ENCODE measurements around the gene ZNF143.
"Not testable (repeated sequence)": the region's sequence is repeated elsewhere in the genome, so short reads cannot be mapped to it uniquely, and the experiment has no call there.

Gene ZNF143

DNA sequence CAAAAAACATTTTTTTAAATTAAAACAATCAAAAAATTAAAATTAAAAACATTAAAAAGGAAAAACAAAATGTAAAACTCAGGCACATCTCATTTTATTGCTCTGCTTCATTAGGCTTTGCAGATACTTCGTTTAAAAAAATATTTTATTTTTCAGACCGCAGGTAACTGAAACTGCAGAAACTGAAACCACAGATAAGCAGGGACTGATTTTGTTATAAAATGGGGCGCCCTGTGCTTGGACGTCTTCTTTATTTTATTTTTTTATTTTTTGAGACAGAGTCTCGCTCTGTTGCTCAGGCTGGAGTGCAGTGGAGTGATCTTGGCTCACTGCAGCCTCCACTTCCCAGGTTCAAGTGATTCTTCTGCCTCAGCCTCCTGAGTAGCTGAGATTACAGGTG, 88.4 kb downstream of the ZNF143 start:
- not testable (repeated sequence) for DNase-seq

DNA sequence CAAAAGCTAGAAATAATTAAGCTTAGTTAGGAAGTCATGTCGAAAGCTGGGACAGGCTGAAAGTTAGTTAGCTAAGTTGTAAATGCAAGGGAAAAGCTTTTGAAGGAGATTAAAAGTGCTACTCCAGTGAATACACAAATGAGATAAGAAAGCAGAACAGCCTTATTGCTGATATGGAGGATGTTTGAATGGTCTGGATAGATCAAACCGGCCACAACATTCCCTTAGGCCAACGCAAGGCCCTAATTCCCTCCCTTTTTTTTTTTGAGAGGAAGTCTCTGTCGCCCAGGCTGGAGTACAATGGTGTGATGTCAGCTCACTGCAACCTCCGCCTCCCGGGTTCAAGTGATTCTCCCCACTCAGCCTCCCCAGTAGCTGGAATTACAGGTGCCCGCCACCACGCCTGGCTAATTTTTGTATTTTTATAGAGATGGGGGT, 89.4 kb downstream of the ZNF143 start:
- DNase-seq, result no peak

DNA sequence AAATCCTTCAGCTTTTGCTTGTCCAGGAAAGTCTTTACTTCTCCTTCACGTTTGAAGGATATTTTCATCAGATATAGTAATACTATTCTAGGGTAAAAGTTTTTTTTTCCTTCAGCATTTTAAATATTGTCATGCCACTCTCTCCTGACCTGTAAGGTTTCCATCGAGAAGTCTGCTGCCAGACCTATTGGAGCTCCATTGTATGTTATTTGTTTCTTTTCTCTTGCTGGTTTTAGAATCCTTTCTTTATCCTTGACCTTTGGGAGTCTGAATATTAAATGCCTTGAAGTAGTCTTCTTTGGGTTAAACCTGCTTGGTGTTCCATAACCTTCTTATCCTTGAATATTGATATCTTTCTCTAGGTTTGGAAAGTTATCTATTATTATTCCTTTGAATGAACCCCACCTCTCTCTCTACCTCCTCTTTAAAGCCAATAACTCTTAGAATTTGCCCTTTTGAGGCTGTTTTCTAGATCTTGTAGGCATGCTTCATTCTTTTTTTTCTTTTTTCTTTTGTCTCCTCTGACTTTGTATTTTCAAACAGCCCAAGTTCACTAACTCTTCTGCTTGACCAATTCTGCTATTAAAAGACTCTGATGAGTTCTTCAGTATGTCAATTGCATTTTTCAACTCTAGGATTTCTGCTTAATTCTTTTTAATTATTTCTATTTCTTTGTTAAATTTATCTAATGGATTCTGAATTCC, 100.6 kb downstream of the ZNF143 start:
- no peak for DNase-seq

DNA sequence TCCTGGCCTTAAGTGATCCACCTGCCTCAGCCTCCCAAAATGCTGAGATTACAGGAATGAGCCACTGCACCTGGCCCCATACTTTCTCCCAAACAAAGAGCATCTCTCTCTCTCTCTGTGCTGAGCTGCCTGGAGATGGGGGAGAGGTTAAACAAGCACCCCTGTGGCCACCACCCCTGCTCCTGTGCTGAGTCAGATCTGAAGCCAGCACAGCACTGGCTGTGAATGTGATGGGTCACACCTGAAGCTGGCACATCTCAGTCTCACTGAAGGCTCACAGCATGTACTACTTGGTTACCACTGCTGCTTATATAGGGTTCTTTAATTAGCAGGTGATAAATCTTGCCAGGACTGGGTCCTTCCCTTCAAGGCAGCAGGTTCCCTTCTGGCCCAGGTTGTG, 101.9 kb downstream of the ZNF143 start:
- no peak for DNase-seq

DNA sequence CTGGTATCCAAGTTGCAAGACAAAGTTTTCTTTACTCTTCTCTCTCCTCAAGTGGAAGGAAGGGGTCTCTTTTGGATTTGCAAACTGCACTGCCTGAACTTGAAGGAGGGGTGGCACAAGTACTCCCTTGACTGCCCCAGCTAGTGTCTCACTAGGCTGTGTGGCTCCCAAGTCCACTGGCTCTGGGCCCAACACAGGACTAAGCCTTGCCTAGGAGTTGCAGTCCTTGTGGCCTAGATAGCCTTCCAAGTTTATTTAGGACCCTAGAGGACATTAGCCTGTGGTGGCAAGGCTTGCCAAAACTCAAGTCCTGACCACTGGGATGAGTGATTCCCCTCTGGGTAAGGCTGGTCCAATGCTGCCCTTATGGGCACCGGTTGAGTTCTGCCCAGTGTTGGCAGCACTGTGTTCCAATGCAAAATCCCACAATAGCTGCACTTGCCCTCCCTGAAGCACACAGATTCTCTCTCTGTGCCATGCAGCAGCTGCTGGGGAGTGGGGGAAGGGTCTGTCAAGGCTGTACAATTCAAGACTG, 102.5 kb downstream of the ZNF143 start:
- no peak for DNase-seq

DNA sequence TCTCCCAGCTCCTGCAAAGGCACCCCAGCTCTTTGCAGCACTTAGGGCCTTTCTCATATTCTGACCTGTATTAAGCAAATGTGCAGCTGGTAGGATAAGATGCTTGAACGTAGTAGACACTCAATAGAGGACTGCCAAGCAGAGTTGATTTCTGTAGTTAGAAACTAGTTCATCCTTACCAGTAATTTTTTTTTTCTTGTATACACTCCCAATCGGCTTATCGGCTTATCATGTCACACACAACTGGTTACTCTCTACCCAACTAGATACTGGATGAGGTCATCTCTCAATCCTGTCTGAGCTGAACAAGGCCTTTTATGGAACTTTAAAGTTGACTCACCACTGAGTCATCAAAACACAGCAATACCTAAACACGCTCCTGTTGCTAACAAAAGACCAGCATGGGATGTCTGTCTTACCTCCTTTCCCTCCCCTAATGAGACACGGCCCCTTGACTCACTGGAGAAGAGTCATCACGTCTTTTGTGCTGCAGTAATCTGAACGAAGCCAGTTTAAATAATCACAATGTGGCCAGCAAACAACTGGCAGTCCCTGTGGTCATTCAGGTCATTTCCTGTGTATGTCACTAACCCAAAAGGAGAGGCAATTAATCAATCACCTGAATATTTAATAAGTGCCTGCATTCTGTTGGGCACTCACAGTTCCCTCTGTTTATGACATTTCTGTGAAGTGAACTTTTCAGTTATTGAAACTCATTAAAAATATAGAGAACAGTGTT, 105.2 kb downstream of the ZNF143 start:
- peak; percentile 99 to 100 for DNase-seq

DNA sequence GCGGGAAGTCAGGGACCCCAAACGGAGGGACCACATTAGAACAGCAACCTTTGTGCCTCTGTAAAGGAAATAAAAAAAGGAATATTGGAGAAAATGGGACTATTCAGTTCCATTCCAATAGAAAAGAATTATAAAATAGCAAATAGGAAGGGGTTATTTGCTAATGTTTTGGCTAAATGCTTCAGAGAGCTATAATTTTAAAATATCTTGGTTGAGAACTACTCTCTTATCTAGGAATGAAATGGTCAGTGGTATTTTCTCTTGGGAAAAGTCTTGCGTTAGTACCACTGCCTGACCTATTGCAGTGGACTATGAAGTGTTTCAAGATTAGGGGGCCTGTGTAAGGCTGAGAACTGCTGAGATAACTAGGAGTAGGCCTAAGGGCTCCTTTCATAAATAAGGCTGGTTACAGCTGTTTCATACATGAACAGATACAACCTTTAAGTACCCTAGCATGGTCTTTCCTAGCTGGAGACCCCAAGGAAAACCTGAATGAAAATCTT, 105.8 kb downstream of the ZNF143 start:
- no peak for DNase-seq

DNA sequence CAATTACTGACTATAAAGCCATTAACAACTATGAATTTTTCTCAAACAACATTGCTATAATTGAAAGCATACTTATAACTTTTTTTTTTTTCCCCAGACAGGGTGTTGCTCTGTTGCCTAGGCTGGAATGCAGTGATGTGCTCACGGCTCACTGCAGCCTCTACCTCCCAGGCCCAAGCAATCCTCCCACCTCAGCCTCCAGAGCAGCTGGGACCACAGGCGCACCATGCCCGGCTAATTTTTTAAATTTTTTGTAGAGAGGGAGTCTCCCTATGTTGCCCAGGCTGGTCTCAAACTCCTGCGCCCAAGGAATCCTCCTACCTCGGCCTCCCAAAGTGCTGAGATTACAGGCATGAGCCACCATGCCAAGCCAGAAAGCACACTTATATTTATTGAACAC, 106.6 kb downstream of the ZNF143 start:
- DNase-seq, result no peak

DNA sequence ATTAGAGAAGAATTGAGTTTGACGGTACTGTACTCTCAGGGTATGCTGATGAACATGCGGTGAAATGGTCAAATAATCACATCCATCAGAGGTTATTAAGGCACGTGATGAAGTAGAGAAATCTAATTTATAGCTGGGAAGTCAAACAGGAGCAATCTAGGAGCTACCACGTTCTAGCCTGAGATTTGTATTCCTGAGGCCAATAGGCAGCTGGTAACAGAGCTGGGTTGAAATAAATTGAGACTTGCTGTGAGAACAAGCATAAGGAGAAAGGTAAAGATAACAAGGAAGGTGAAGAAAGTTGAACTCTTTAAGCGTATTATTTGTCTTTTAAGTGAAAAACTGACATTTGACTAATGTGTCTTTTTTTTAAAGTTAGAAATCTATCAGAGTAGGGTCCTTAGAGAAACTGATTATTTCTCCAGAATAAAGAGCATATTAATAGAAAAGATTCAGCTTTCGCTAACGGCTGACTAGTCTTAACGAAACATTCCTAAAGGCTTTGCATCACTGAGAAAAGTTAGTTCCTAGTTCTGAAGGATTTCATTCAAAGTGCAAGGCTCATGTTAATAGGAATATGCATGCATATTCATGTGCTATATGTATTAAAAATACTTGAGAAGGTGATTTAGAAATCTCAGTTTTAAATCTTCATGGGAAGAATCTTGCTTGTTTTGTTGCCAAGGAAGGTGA, 107.5 kb downstream of the ZNF143 start:
- no peak for DNase-seq

DNA sequence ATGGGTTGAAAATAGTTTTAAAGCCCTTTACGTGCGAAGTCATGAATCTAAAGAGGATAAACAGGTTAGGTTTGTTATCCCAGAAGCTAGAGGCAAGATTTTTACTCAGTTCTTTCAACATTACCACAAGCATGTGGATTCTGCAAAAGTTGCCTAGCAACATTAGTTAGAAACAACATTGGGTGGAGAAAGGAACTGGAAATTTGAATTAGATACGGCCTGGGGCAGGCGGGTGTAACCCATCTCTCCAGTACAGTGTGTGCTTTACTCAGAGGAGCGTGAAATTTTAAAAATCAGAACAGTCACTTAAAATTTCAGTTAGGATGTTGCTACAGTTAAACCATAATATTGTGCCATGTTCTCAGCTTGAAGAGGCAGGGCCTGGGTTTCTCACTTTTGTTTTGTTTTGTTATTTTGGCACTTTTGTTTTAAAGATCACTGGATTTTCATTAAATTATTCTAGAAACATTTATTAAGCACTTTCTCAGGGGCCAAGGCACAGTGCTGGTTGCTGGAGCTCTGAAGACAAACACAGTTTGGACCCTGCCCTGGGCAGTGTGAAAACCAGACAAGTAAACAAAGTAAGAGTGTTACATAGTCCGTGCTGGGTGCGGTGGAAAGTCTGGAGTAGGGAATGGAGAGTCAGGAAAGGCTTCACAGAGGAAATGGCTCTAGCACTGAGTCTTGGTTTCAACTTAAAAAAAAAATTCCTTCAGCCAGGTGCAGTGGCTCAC, 108.2 kb downstream of the ZNF143 start:
- DNase-seq, result peak; percentile 16 to 64

DNA sequence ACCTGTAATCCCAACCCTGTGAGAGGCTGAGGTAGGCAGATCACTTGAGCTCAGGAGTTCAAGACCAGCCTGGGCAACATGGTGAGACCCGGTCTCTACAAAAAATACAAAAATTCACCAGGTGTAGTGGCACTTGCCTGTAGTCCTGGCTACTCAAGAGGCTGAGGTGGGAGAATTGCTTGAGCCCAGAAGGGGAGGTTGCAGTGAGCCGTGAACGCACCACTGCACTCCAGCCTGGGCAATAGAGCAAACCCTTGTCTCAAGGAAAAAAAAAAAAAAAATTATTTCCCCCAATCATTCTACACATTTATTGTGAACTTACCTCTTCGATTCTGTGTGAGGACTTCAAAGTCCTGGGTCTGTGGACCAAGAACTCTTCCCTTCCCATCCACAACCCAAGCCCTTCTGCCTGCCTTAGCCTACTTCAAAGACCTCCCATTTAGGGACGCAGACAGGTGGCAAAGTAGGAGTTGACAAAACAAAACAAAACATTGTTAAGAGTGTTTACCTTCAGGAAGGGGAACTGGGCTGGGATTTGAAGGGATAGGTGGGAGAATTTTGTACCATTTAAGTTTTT, 108.9 kb downstream of the ZNF143 start:
- DNase-seq, result no peak

DNA sequence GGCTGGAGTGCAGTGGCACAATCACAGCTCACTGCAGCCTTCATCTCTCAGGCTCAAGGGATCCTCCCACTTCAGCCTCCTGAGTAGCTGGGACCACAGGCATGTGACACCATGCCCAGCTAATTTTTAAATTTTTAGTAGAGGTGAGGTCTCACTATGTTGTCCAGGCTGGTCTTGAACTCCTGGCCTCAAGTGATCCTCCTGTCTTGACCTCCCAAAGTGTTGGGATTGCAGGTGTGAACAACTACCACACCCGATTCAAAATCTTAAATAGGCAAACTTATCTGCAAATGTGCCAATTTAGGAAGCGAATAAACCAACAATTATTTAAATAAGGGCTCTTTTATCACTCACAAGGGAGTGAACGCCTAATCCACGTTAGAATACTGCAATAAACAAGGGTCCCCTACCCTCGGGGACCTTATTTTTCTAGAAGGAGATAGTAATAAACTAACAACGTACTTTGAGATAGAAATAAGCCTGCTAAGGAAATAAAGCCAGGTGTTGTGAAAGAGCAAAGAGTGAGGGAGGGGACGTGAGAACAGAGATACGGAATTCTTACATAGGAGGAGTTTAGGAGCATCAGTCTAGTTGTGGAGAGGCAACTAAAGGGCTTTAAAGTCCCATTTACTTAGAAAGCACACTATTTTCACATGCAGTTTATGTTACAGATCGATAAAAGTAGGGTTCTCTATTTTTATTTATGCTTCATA, 109.7 kb downstream of the ZNF143 start:
- DNase-seq, result no peak

DNA sequence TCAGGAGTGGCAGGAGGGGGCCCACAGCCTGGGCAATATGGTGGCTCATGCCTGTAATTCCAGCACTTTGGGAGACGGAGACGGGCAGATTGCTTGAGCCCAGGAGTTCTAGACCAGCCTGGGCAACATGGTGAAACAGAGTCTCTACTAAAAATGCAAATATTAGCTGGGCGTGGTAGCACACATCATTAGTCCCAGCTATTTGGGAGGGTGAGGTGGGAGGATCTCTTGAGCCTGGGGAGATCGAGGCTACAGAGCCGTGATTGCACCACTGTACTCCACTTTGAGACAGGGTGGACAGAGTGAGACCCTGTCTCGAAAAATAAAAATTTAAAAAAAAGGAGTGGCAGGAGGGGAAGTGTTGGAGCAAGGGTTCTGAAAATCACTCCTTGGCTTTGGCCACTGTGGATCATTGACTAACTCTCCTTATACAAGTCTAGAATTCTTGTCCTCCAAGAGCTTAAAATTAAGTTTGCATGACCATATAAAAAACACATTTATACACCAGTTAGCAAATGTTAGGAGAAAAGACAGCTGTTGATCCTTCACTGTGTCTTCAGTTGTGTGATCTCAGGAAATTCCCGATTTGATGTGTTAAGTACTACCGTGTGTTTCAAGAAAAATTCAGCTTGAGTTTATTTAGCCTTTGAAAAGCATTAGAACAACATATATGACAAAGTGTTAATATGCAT, 110.4 kb downstream of the ZNF143 start:
- no peak for DNase-seq

DNA sequence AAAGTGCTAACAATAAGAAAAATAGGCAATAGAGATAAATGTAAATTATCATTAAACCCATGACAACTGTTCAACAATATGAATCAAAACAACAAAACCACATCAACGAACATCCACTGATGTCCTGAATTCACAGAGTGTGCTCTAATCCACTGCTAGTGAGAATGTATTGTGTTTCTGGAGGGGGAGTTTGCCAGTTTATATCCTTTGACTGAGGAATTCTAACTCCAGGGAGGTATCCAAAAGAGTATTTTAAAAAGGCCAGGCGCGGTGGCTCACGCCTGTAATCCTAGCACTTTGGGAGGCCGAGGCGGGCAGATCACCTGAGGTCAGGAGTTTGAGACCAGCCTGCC, 110.9 kb downstream of the ZNF143 start:
- no peak for DNase-seq

DNA sequence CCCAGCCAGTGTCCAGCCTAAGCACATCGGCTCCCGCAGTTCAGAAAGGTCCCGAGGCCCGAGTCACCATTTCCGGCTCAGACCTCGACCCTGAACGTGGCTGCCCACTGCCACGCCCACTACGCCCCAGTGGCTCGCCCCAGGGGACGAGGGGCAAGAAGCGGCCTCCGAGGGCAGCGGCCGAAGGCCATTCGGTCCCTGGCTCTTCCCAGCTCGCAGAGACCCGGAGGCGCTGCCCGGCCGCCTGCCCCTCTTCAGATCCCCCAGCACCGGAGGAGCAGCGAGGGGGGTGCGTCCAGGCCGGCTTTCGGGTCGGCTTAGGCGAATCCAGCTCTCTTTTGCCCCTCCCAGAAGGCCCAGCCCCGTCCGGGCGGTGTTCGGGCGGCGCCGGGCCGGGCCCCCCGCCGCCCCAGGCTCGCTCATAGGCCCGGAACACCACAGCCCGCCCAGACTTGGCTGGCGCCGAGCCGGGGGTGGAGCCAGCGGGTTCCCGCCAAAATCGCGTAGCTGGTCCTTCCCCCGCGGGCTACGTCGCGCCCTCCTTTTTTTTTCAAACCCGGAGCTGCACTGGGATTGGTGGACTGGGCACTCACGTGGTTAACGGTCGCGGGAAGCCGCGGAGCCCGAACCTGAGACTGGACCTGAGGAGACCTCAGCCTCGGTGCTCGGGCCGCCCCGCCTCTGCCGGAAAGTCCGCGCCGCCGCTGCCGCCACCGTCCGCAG, 112.4 kb downstream of the ZNF143 start, which contains the start of gene WEE1:
TSS of gene WEE1 (plus strand) at position 619 of the 723 bp plus-strand sequence. CDS start 264 bp downstream, outside the sequence.
- peak; percentile 90 to 93 for DNase-seq

DNA sequence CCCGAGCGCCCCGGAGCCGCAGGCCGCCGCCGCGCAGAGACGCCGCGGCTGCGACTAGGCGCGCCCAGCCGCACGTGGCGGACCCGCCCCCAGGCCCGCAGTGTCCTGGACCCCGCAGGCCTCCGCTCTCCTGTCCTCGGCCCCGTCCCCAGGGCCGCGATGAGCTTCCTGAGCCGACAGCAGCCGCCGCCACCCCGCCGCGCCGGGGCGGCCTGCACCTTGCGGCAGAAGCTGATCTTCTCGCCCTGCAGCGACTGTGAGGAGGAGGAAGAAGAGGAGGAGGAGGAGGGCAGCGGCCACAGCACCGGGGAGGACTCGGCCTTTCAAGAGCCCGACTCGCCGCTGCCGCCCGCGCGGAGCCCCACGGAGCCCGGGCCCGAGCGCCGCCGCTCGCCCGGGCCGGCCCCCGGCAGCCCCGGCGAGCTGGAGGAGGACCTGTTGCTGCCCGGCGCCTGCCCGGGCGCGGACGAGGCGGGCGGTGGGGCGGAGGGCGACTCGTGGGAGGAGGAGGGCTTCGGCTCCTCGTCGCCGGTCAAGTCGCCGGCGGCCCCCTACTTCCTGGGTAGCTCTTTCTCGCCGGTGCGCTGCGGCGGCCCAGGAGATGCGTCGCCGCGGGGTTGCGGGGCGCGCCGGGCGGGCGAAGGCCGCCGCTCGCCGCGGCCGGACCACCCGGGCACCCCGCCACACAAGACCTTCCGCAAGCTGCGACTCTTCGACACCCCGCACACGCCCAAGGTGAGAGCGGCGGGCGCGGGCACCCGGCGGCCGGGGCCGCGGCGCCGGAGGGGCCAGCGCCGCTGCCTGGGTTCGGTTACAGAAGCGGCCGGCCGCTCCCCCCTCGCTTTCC, 113.2 kb downstream of the ZNF143 start:
- no peak for DNase-seq

DNA sequence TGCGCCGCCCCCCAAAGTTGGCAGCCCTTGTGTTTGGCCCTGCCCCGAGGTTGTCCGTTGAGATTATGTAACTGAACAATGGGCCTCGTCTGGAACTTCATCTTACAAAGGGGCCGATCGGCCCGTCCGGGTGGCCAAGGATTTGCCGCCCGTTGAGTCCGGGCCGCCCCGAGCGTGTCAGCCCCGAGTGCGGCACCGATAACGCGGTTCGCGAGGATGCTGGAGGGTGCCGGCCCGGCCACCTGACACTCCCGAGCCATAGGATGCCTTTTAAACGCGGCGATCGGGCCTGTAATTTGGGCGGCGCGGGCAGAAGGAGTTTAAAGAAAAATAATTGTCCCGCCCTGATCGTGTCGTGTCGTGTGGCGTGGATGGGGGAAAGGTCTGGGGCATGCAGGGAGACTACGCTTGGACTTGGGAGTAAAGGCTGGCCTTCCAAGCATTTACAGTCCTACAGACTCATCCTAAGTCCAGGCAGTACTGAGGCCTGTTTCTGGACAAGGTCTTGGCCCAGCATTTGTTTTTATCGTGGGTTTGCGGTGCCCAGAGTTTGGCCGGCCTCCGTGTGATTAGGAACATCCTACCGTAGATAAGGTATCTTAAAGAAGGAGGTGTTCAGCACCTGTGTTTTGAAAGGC, 113.9 kb downstream of the ZNF143 start:
- peak in 1 of 2 experiments; percentile 56 for DNase-seq

All from SW 1271 (cell line).